ENCODE measurements around the gene RET.

- TF ChIP-seq SRSF4 (IDR thresholded peaks at IDR 0.05; ENCODE audit: low read depth, low read length, poor library complexity, severe bottlenecking): no peak
- no peak for TF ChIP-seq NR2C2 (CRISPR knock-in tag; IDR thresholded peaks at IDR 0.05; ENCODE audit: borderline replicate concordance)
- no peak for TF ChIP-seq RXRA (CRISPR knock-in tag; IDR thresholded peaks at IDR 0.05)
- TF ChIP-seq POLR2AphosphoS5 (IDR thresholded peaks at IDR 0.05; ENCODE audit: low read depth, low read length): no peak
- no peak for TF ChIP-seq MYC (CRISPR knock-in tag; IDR thresholded peaks at IDR 0.05; ENCODE audit: borderline replicate concordance)
- no peak for TF ChIP-seq SOX13 (IDR thresholded peaks at IDR 0.05)
- TF ChIP-seq SOX13 (CRISPR knock-in tag; conservative IDR thresholded peaks at IDR 0.05 in 1 of 2, IDR thresholded peaks at IDR 0.05 in 1 of 2): no peak
- TF ChIP-seq, protein P1, sequence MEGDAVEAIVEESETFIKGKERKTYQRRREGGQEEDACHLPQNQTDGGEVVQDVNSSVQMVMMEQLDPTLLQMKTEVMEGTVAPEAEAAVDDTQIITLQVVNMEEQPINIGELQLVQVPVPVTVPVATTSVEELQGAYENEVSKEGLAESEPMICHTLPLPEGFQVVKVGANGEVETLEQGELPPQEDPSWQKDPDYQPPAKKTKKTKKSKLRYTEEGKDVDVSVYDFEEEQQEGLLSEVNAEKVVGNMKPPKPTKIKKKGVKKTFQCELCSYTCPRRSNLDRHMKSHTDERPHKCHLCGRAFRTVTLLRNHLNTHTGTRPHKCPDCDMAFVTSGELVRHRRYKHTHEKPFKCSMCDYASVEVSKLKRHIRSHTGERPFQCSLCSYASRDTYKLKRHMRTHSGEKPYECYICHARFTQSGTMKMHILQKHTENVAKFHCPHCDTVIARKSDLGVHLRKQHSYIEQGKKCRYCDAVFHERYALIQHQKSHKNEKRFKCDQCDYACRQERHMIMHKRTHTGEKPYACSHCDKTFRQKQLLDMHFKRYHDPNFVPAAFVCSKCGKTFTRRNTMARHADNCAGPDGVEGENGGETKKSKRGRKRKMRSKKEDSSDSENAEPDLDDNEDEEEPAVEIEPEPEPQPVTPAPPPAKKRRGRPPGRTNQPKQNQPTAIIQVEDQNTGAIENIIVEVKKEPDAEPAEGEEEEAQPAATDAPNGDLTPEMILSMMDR (CRISPR knock-in tag; IDR thresholded peaks at IDR 0.05): no peak
- TF ChIP-seq, protein P2, sequence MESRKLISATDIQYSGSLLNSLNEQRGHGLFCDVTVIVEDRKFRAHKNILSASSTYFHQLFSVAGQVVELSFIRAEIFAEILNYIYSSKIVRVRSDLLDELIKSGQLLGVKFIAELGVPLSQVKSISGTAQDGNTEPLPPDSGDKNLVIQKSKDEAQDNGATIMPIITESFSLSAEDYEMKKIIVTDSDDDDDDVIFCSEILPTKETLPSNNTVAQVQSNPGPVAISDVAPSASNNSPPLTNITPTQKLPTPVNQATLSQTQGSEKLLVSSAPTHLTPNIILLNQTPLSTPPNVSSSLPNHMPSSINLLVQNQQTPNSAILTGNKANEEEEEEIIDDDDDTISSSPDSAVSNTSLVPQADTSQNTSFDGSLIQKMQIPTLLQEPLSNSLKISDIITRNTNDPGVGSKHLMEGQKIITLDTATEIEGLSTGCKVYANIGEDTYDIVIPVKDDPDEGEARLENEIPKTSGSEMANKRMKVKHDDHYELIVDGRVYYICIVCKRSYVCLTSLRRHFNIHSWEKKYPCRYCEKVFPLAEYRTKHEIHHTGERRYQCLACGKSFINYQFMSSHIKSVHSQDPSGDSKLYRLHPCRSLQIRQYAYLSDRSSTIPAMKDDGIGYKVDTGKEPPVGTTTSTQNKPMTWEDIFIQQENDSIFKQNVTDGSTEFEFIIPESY (CRISPR knock-in tag; IDR thresholded peaks at IDR 0.05): no peak
- no peak for TF ChIP-seq ZBTB44 (CRISPR knock-in tag; IDR thresholded peaks at IDR 0.05)
- TF ChIP-seq GABPA (IDR thresholded peaks at IDR 0.05; ENCODE audit: low read depth, low read length): no peak
- no peak for TF ChIP-seq GABPA (CRISPR knock-in tag; IDR thresholded peaks at IDR 0.05; ENCODE audit: low read depth)
- no peak for TF ChIP-seq IRF2 (CRISPR knock-in tag; IDR thresholded peaks at IDR 0.05)
- TF ChIP-seq, protein P3, sequence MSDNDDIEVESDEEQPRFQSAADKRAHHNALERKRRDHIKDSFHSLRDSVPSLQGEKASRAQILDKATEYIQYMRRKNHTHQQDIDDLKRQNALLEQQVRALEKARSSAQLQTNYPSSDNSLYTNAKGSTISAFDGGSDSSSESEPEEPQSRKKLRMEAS (IDR thresholded peaks at IDR 0.05): no peak
- TF ChIP-seq, protein P4, sequence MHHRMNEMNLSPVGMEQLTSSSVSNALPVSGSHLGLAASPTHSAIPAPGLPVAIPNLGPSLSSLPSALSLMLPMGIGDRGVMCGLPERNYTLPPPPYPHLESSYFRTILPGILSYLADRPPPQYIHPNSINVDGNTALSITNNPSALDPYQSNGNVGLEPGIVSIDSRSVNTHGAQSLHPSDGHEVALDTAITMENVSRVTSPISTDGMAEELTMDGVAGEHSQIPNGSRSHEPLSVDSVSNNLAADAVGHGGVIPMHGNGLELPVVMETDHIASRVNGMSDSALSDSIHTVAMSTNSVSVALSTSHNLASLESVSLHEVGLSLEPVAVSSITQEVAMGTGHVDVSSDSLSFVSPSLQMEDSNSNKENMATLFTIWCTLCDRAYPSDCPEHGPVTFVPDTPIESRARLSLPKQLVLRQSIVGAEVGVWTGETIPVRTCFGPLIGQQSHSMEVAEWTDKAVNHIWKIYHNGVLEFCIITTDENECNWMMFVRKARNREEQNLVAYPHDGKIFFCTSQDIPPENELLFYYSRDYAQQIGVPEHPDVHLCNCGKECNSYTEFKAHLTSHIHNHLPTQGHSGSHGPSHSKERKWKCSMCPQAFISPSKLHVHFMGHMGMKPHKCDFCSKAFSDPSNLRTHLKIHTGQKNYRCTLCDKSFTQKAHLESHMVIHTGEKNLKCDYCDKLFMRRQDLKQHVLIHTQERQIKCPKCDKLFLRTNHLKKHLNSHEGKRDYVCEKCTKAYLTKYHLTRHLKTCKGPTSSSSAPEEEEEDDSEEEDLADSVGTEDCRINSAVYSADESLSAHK (CRISPR knock-in tag; IDR thresholded peaks at IDR 0.05; ENCODE audit: borderline replicate concordance): no peak
These were observed 59.6 kb downstream of the RET start for GRCh38 chr10:43136432-43136831.

All from HepG2 (cell line).